Activated T-cell treated with anti-CD3 and anti-CD28 coated beads, Interleukin-2, amount 50 U/mL, for 1 hour (primary cell): ENCODE results near the gene IL4I1.
A peak's percentile ranks its signal among the peaks of the same experiment; 100 is the strongest.
"Not testable (repeated sequence)": the region's sequence is repeated elsewhere in the genome, so short reads cannot be mapped to it uniquely, and the experiment has no call there.

ENCODE experiments used
- DNase-seq: peaks from one replicate; pipeline ENCODE4 v3.0.0-alpha.2; 2020

IL4I1 gene

GRCh38 chr19:49896863-49897621, at the start of gene IL4I1:
Gene IL4I1, minus strand, starts transcription at chr19:49896887. Its CDS starts 727 bp downstream, at chr19:49896160.
- DNase-seq: peak; percentile 64

- no peak for DNase-seq
These were observed 49.7 kb upstream of the IL4I1 start for GRCh38 chr19:49946415-49946814.

- DNase-seq: not testable (repeated sequence)
These were observed 47.9 kb upstream of the IL4I1 start for GRCh38 chr19:49944567-49944966.

GRCh38 chr19:49940482-49940791, 43.8 kb upstream of the IL4I1 start:
- DNase-seq: no peak

GRCh38 chr19:49939721-49940481, 43.2 kb upstream of the IL4I1 start:
- no peak for DNase-seq

GRCh38 chr19:49938662-49939061, 42.0 kb upstream of the IL4I1 start:
- no peak for DNase-seq

GRCh38 chr19:49937750-49938381, 41.2 kb upstream of the IL4I1 start:
- DNase-seq: peak; percentile 82

GRCh38 chr19:49936549-49936948, 39.9 kb upstream of the IL4I1 start:
- no peak for DNase-seq

- no peak for DNase-seq
These were observed 37.0 kb upstream of the IL4I1 start for GRCh38 chr19:49933643-49934042.

- peak; percentile 32 for DNase-seq
These were observed 36.0 kb upstream of the IL4I1 start for GRCh38 chr19:49932731-49933131.

- DNase-seq: no peak
These were observed 35.4 kb upstream of the IL4I1 start for GRCh38 chr19:49932041-49932451.

- DNase-seq: no peak
These were observed 34.8 kb upstream of the IL4I1 start for GRCh38 chr19:49931293-49932040.

- DNase-seq: no peak
These were observed 33.9 kb upstream of the IL4I1 start for GRCh38 chr19:49930483-49931011.

GRCh38 chr19:49929611-49930482, 33.2 kb upstream of the IL4I1 start:
- peak; percentile 91 for DNase-seq

GRCh38 chr19:49929121-49929610, 32.5 kb upstream of the IL4I1 start, which contains the start of the genes ATF5 and NUP62:
Gene ATF5, plus strand, starts transcription at chr19:49929205. Its CDS starts 1,646 bp downstream, at chr19:49930851.
Gene NUP62, minus strand, starts transcription at chr19:49929504. Its CDS starts 19,697 bp downstream, at chr19:49909807.
- peak; percentile 94 for DNase-seq

GRCh38 chr19:49927526-49928264, 31.0 kb upstream of the IL4I1 start:
- DNase-seq: no peak

GRCh38 chr19:49926515-49926914, 29.8 kb upstream of the IL4I1 start:
- no peak for DNase-seq

- no peak for DNase-seq
These were observed 28.8 kb upstream of the IL4I1 start for GRCh38 chr19:49925486-49925885.

GRCh38 chr19:49924881-49925210, 28.2 kb upstream of the IL4I1 start:
- DNase-seq: not testable (repeated sequence)

- no peak for DNase-seq
These were observed 27.6 kb upstream of the IL4I1 start for GRCh38 chr19:49924004-49924880.
